ENCODE data around the gene SEPTIN10.
"Not testable (repeated sequence)": the region's sequence is repeated elsewhere in the genome, so short reads cannot be mapped to it uniquely, and the experiment has no call there.

Gene SEPTIN10

GRCh38 chr2:109646961-109647360 is 33.2 kb upstream of the SEPTIN10 start:
- H3K27ac ChIP-seq (ENCODE audit: low read depth, low read length, severe bottlenecking): peak overlapping the region; percentile 95
- no peak overlapping the region for H3K4me3 ChIP-seq (ENCODE audit: extremely low read depth, insufficient read depth, low read length, poor library complexity, severe bottlenecking)
- no peaks in the 10 kb centered on the region for H3K9me3 ChIP-seq (ENCODE audit: control insufficient read depth, low read length)
- WGBS, 2 experiments (ENCODE audit: insufficient coverage in 2 of 2): 88 to 90% methylated on average over 2 to 5 of the region's 8 CpGs
- peaks cover 31% of the 10 kb centered on the region for H3K4me1 ChIP-seq (ENCODE audit: control insufficient read depth, insufficient read depth, low read length, poor library complexity, severe bottlenecking)
- H3K36me3 ChIP-seq (ENCODE audit: control insufficient read depth, insufficient read depth, low read length): no peaks in the 10 kb centered on the region

GRCh38 chr2:109645412-109646184 is 31.8 kb upstream of the SEPTIN10 start:
- H3K36me3 ChIP-seq (ENCODE audit: control insufficient read depth, insufficient read depth, low read length): no peaks in the 10 kb centered on the region

GRCh38 chr2:109644571-109645275 is 31.0 kb upstream of the SEPTIN10 start:
- Histone ChIP-seq H3K4me3 (ENCODE audit: extremely low read depth, insufficient read depth, low read length, poor library complexity, severe bottlenecking) (no peak overlapping the region), H3K27ac (ENCODE audit: low read depth, low read length, severe bottlenecking) (peak overlapping the region; percentile 92), H3K9me3 (ENCODE audit: control insufficient read depth, low read length) (no peaks in the 10 kb centered on the region), H3K4me1 (ENCODE audit: control insufficient read depth, insufficient read depth, low read length, poor library complexity, severe bottlenecking) (peaks cover 25% of the 10 kb centered on the region), H3K36me3 (ENCODE audit: control insufficient read depth, insufficient read depth, low read length) (no peaks in the 10 kb centered on the region)
- WGBS, 2 experiments (ENCODE audit: insufficient coverage in 2 of 2): 22 to 24% methylated on average over 9 to 10 of the region's 12 CpGs

More at GRCh38 chr2:109645412-109646184, 31.8 kb upstream of the SEPTIN10 start:
- H3K9me3 ChIP-seq (ENCODE audit: control insufficient read depth, low read length): no peaks in the 10 kb centered on the region
- H3K27ac ChIP-seq (ENCODE audit: low read depth, low read length, severe bottlenecking): peak overlapping the region; percentile 92
- 69 to 77% methylated on average over 11 of the region's 14 CpGs for WGBS, 2 experiments (ENCODE audit: insufficient coverage in 2 of 2)
- H3K4me3 ChIP-seq (ENCODE audit: extremely low read depth, insufficient read depth, low read length, poor library complexity, severe bottlenecking): no peak overlapping the region
- peaks cover 25% of the 10 kb centered on the region for H3K4me1 ChIP-seq (ENCODE audit: control insufficient read depth, insufficient read depth, low read length, poor library complexity, severe bottlenecking)

GRCh38 chr2:109640000-109640399 is 26.2 kb upstream of the SEPTIN10 start:
- not testable (repeated sequence) for H3K4me3 ChIP-seq (ENCODE audit: extremely low read depth, insufficient read depth, low read length, poor library complexity, severe bottlenecking); H3K4me1 ChIP-seq (ENCODE audit: control insufficient read depth, insufficient read depth, low read length, poor library complexity, severe bottlenecking); H3K36me3 ChIP-seq (ENCODE audit: control insufficient read depth, insufficient read depth, low read length); H3K9me3 ChIP-seq (ENCODE audit: control insufficient read depth, low read length); H3K27ac ChIP-seq (ENCODE audit: low read depth, low read length, severe bottlenecking)
- WGBS, 2 experiments (ENCODE audit: insufficient coverage in 2 of 2): 94 to 97% methylated on average over 8 to 9 of the region's 9 CpGs

GRCh38 chr2:109638795-109639194 is 25.0 kb upstream of the SEPTIN10 start:
- Histone ChIP-seq H3K4me3 (ENCODE audit: extremely low read depth, insufficient read depth, low read length, poor library complexity, severe bottlenecking) (no peak overlapping the region), H3K27ac (ENCODE audit: low read depth, low read length, severe bottlenecking) (no peak overlapping the region), H3K9me3 (ENCODE audit: control insufficient read depth, low read length) (no peaks in the 10 kb centered on the region), H3K36me3 (ENCODE audit: control insufficient read depth, insufficient read depth, low read length) (no peaks in the 10 kb centered on the region), H3K4me1 (ENCODE audit: control insufficient read depth, insufficient read depth, low read length, poor library complexity, severe bottlenecking) (no peaks in the 10 kb centered on the region)
- no CpG with 5 or more reads among the region's 3 CpGs for WGBS, 2 experiments (ENCODE audit: insufficient coverage in 2 of 2)

GRCh38 chr2:109637749-109638570 is 24.2 kb upstream of the SEPTIN10 start:
- WGBS, 2 experiments (ENCODE audit: insufficient coverage in 2 of 2): 95 to 96% methylated on average over 3 to 5 of the region's 9 CpGs

GRCh38 chr2:109636317-109636716 is 22.6 kb upstream of the SEPTIN10 start:
- Histone ChIP-seq H3K9me3 (ENCODE audit: control insufficient read depth, low read length) (no peaks in the 10 kb centered on the region), H3K27ac (ENCODE audit: low read depth, low read length, severe bottlenecking) (no peak overlapping the region), H3K4me1 (ENCODE audit: control insufficient read depth, insufficient read depth, low read length, poor library complexity, severe bottlenecking) (no peaks in the 10 kb centered on the region), H3K4me3 (ENCODE audit: extremely low read depth, insufficient read depth, low read length, poor library complexity, severe bottlenecking) (no peak overlapping the region), H3K36me3 (ENCODE audit: control insufficient read depth, insufficient read depth, low read length) (no peaks in the 10 kb centered on the region)
- 100% methylated on average over 1 of the region's 1 CpG; no CpG with 5 or more reads in 1 of the 2 experiments for WGBS, 2 experiments (ENCODE audit: insufficient coverage in 2 of 2)

More at GRCh38 chr2:109637749-109638570, 24.2 kb upstream of the SEPTIN10 start:
- no peaks in the 10 kb centered on the region for H3K4me1 ChIP-seq (ENCODE audit: control insufficient read depth, insufficient read depth, low read length, poor library complexity, severe bottlenecking)
- H3K9me3 ChIP-seq (ENCODE audit: control insufficient read depth, low read length): no peaks in the 10 kb centered on the region
- H3K36me3 ChIP-seq (ENCODE audit: control insufficient read depth, insufficient read depth, low read length): no peaks in the 10 kb centered on the region
- no peak overlapping the region for H3K27ac ChIP-seq (ENCODE audit: low read depth, low read length, severe bottlenecking)
- H3K4me3 ChIP-seq (ENCODE audit: extremely low read depth, insufficient read depth, low read length, poor library complexity, severe bottlenecking): no peak overlapping the region

- no peaks in the 10 kb centered on the region for H3K9me3 ChIP-seq (ENCODE audit: control insufficient read depth, low read length)
- WGBS, 2 experiments (ENCODE audit: insufficient coverage in 2 of 2): 93 to 98% methylated on average over 7 to 8 of the region's 11 CpGs
- H3K36me3 ChIP-seq (ENCODE audit: control insufficient read depth, insufficient read depth, low read length): no peaks in the 10 kb centered on the region
- no peak overlapping the region for H3K27ac ChIP-seq (ENCODE audit: low read depth, low read length, severe bottlenecking)
- no peak overlapping the region for H3K4me3 ChIP-seq (ENCODE audit: extremely low read depth, insufficient read depth, low read length, poor library complexity, severe bottlenecking)
- no peaks in the 10 kb centered on the region for H3K4me1 ChIP-seq (ENCODE audit: control insufficient read depth, insufficient read depth, low read length, poor library complexity, severe bottlenecking)
Measured at GRCh38 chr2:109635426-109636304, 21.9 kb upstream of the SEPTIN10 start.

- WGBS, 2 experiments (ENCODE audit: insufficient coverage in 2 of 2): 88 to 100% methylated on average over 4 to 6 of the region's 10 CpGs
- H3K9me3 ChIP-seq (ENCODE audit: control insufficient read depth, low read length): no peaks in the 10 kb centered on the region
- no peak overlapping the region for H3K27ac ChIP-seq (ENCODE audit: low read depth, low read length, severe bottlenecking)
- H3K4me1 ChIP-seq (ENCODE audit: control insufficient read depth, insufficient read depth, low read length, poor library complexity, severe bottlenecking): no peaks in the 10 kb centered on the region
- no peaks in the 10 kb centered on the region for H3K36me3 ChIP-seq (ENCODE audit: control insufficient read depth, insufficient read depth, low read length)
- no peak overlapping the region for H3K4me3 ChIP-seq (ENCODE audit: extremely low read depth, insufficient read depth, low read length, poor library complexity, severe bottlenecking)
Measured at GRCh38 chr2:109633284-109633961, 19.7 kb upstream of the SEPTIN10 start.

Data from mesodermal cell (in vitro differentiated cells).